A673 (cell line): ENCODE data around the gene PEX14. TPM values are rescaled to one million over a fixed set of nuclear protein-coding genes. Genes with fewer than 3 reads are reported as not detected.

Experiments used
- BruUV-seq: library from RNA; stranded (reverse); fragments of 400-500 nt; replicated peaks from 2 replicates; lab custom pipeline; 2021; lab: Mats Ljungman, UMichigan
- CTCF ChIA-PET: fragments of 300-600 bp; sonication (Branson Sonifier 250); formaldehyde crosslinking; loops from one replicate; lab custom pipeline; 2022; ENCODE audit warnings: antibody characterized with exemption; lab: Charles Lee
- POLR2A ChIA-PET: fragments of 300-600 bp; sonication (Branson Sonifier 250); formaldehyde crosslinking; loops from one replicate; lab custom pipeline; 2022; ENCODE audit warnings: antibody characterized with exemption; ENCODE audit not compliant: low non-redundant PET; lab: Charles Lee
- DNase-seq: peaks from one replicate; pipeline ENCODE4 v3.0.0-alpha.2; 2015; ENCODE audit warnings: low spot score
- H3K27ac ChIP-seq: fragments of 200-600 bp; sonication (generic); 2 replicates; pipeline ENCODE4 v1.5.1; 2016; ENCODE audit warnings: mixed run types, low read depth, mild to moderate bottlenecking, mixed read lengths, antibody characterized with exemption, low read length; ENCODE audit not compliant: poor library complexity, severe bottlenecking
- H3K27me3 ChIP-seq: fragments of 200-600 bp; sonication (generic); replicated peaks from 2 replicates; pipeline ENCODE4 v1.6.1; 2017; ENCODE audit warnings: mixed run types, low read depth, mild to moderate bottlenecking, mixed read lengths, antibody characterized with exemption, low read length; ENCODE audit not compliant: insufficient read depth, poor library complexity
- H3K36me3 ChIP-seq: fragments of 200-600 bp; sonication (generic); 2 replicates; pipeline ENCODE4 v1.6.1; 2016; ENCODE audit warnings: mixed run types, mild to moderate bottlenecking, mixed read lengths, antibody characterized with exemption, low read length; ENCODE audit not compliant: insufficient read depth, poor library complexity, severe bottlenecking
- H3K4me1 ChIP-seq: fragments of 200-600 bp; sonication (generic); 2 replicates; pipeline ENCODE4 v1.6.1; 2017; ENCODE audit warnings: mixed run types, mild to moderate bottlenecking, mixed read lengths, antibody characterized with exemption, low read length; ENCODE audit not compliant: insufficient read depth, poor library complexity, severe bottlenecking
- H3K4me3 ChIP-seq: fragments of 200-600 bp; sonication (generic); 2 replicates; pipeline ENCODE4 v1.5.1; 2016; ENCODE audit warnings: low read depth, mixed run types, mild to moderate bottlenecking, mixed read lengths, low read length; ENCODE audit not compliant: poor library complexity, severe bottlenecking
- H3K9me3 ChIP-seq: fragments of 200-600 bp; sonication (generic); 2 replicates; pipeline ENCODE4 v1.6.1; 2016; ENCODE audit warnings: mixed run types, low read depth, mild to moderate bottlenecking, mixed read lengths, antibody characterized with exemption, low read length; ENCODE audit not compliant: poor library complexity, severe bottlenecking
- EZH2 ChIP-seq: fragments of 200-600 bp; sonication (generic); IDR thresholded peaks from 2 replicates; pipeline ENCODE4 v1.6.1; 2017; ENCODE audit warnings: borderline replicate concordance, low read depth, mild to moderate bottlenecking, mixed read lengths, antibody characterized with exemption, low read length; ENCODE audit not compliant: poor library complexity, severe bottlenecking
- intact Hi-C: fragments of 100-400 bp; cut with micrococcal nuclease; formaldehyde crosslinking; loops from one replicate; pipeline ENCODE4 v1.10.0; 2022; ENCODE audit not compliant: unreplicated experiment
- total RNA-seq: library from RNA; stranded (reverse); gene quantifications from 2 replicates; pipeline ENCODE4 v1.2.3, GENCODE V29; 2021
- TF ChIP-seq, protein P1 (sequence below): fragments of 300-800, 200-600 bp; sonication (generic); conservative IDR thresholded peaks from 2 replicates; pipeline ENCODE4 v1.5.1; 2017; ENCODE audit warnings: low read depth, mild to moderate bottlenecking, antibody characterized with exemption, low read length, moderate library complexity, mixed read lengths

Gene PEX14
- total RNA-seq, 1 experiment from 2014 or later, result 26.8 TPM

DNA sequence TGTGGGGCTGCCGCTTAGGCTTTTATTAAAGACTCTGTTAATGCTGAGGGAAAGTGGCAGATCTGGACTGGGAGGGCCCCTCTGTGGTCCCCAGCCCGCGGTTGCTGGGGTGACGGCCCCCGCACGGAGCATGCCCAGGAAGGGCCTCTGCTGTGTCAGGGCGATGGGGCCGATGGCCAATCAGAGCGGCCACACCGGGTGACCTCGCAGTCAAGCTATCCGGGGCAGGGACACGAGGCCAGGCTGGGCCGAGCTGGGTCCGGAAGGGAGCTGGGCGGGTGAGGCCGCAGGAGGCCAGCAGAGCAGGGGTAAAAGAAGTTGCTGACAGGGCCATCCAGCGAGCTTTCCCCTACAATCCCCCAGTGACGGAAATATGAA is 176.6 kb downstream of the PEX14 start:
- no peaks in the 10 kb centered on the region for H3K9me3 ChIP-seq
- no peaks in the 10 kb centered on the region for H3K36me3 ChIP-seq
- no peaks in the 10 kb centered on the region for H3K27me3 ChIP-seq
- no peak overlapping the region for H3K4me3 ChIP-seq
- no peak for DNase-seq
- BruUV-seq, result no TSS peak
- no peak for TF ChIP-seq EZH2
- TF ChIP-seq, protein P1, sequence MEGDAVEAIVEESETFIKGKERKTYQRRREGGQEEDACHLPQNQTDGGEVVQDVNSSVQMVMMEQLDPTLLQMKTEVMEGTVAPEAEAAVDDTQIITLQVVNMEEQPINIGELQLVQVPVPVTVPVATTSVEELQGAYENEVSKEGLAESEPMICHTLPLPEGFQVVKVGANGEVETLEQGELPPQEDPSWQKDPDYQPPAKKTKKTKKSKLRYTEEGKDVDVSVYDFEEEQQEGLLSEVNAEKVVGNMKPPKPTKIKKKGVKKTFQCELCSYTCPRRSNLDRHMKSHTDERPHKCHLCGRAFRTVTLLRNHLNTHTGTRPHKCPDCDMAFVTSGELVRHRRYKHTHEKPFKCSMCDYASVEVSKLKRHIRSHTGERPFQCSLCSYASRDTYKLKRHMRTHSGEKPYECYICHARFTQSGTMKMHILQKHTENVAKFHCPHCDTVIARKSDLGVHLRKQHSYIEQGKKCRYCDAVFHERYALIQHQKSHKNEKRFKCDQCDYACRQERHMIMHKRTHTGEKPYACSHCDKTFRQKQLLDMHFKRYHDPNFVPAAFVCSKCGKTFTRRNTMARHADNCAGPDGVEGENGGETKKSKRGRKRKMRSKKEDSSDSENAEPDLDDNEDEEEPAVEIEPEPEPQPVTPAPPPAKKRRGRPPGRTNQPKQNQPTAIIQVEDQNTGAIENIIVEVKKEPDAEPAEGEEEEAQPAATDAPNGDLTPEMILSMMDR, result no peak
- intact Hi-C loops, result no loop called here
- no peak overlapping the region for H3K27ac ChIP-seq
- H3K4me1 ChIP-seq, result peaks cover 4% of the 10 kb centered on the region
- ChIA-PET POLR2A (interaction anchor here (0.6 kb wide), 1 partner anchor 46 kb away, joined by 4 read pairs; no protein-coding TSS in a partner anchor), CTCF (no interaction called here)

DNA sequence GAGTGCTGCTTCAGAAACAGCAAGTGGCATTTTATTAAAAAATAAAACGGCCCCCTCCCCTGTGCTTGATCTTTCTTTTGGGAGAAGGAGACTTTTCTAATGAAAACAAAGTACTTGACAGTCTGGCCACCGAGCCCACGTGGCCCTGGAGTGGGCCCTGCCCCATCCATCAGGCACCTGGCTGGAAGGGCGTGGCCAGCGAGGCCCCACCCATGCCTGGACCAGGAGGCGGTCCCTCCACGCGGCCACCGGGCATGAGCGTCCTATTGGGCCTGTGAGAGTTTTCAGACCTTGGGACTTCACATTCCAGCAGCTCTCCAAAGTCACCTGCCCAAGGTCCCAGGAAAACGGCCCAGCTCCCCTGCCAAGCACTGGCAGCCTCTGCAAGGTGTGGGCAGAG is 177.0 kb downstream of the PEX14 start:
- Histone ChIP-seq H3K4me3 (no peak overlapping the region), H3K4me1 (peaks cover under 1% of the 10 kb centered on the region), H3K36me3 (no peaks in the 10 kb centered on the region), H3K27me3 (no peaks in the 10 kb centered on the region), H3K9me3 (no peaks in the 10 kb centered on the region), H3K27ac (no peak overlapping the region)
- TF ChIP-seq, protein P1, result no peak
- TF ChIP-seq EZH2, result no peak
- intact Hi-C loops, result no loop called here
- ChIA-PET CTCF (no interaction called here), POLR2A (interaction anchor here (0.6 kb wide), 1 partner anchor 46 kb away, joined by 4 read pairs; no protein-coding TSS in a partner anchor)
- no peak for DNase-seq
- BruUV-seq, result no TSS peak

DNA sequence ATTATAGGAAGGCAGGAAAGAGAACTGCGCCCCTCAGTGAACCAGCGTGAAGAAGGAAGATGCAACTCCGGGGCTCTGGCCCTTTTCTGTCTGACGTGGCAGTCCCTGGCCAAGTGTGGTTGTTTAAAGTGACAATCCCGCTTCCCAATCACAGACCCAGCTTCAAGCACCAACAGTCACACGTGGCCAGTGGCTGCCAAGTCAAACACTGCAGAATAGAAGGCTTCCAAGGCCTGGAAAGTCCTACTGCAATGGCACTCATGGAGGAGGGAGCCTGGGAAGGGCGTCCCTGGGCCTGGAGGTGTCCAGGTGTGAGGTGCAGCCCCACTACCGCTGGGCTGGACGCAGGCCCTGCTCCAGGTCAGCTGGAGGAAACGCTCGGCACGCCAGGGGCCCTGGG is 177.9 kb downstream of the PEX14 start:
- TF ChIP-seq EZH2, result no peak
- TF ChIP-seq, protein P1, result no peak
- no peak overlapping the region for H3K27ac ChIP-seq
- no peaks in the 10 kb centered on the region for H3K36me3 ChIP-seq
- no peaks in the 10 kb centered on the region for H3K4me1 ChIP-seq
- CTCF ChIA-PET, result no interaction called here
- no peaks in the 10 kb centered on the region for H3K9me3 ChIP-seq
- H3K27me3 ChIP-seq, result no peaks in the 10 kb centered on the region
- intact Hi-C loops, result no loop called here
- no TSS peak for BruUV-seq
- no peak overlapping the region for H3K4me3 ChIP-seq
- POLR2A ChIA-PET, result no interaction called here
- no peak for DNase-seq
